Activated CD4-positive, alpha-beta memory T cell treated with anti-CD3 and anti-CD28 coated beads, Interleukin-2, amount 10 ng/mL, durations not matched to agents 7 days and 5 days (primary cell): ENCODE data around the gene LTBP1. TPM values are rescaled to one million over a fixed set of nuclear protein-coding genes. Genes with fewer than 3 reads are reported as not detected.
A peak's percentile ranks its signal among the peaks of the same experiment; 100 is the strongest.
"Not testable (repeated sequence)": the region's sequence is repeated elsewhere in the genome, so short reads cannot be mapped to it uniquely, and the experiment has no call there.

ENCODE experiments used
- CTCF ChIA-PET: fragments of 350-600 bp; sonication (Branson Sonifier 250); formaldehyde crosslinking; loops from one replicate; lab custom pipeline; 2021; ENCODE audit warnings: antibody characterized with exemption, inconsistent platforms; lab: Charles Lee
- POLR2A ChIA-PET: fragments of 350-600 bp; sonication (Branson Sonifier 250); formaldehyde crosslinking; loops from one replicate; lab custom pipeline; 2021; ENCODE audit warnings: antibody characterized with exemption; lab: Charles Lee
- DNase-seq: peaks from one replicate; pipeline ENCODE4 v3.0.0-alpha.2; 2020
- H3K27ac Mint-ChIP-seq: one replicate; pipeline ENCODE4 v1.8.0; 2021; ENCODE audit warnings: mild to moderate bottlenecking, mixed read lengths
- H3K27me3 Mint-ChIP-seq: one replicate; pipeline ENCODE4 v1.8.0; 2021; ENCODE audit warnings: mixed read lengths
- H3K36me3 Mint-ChIP-seq: one replicate; pipeline ENCODE4 v1.8.0; 2021; ENCODE audit warnings: low read depth, mixed read lengths
- H3K4me1 Mint-ChIP-seq: one replicate; pipeline ENCODE4 v1.8.0; 2021; ENCODE audit warnings: mixed read lengths
- H3K4me3 Mint-ChIP-seq: one replicate; pipeline ENCODE4 v1.8.0; 2021; ENCODE audit warnings: mild to moderate bottlenecking, mixed read lengths
- H3K9me3 Mint-ChIP-seq: one replicate; pipeline ENCODE4 v1.8.0; 2021; ENCODE audit warnings: mixed read lengths
- total RNA-seq, 2 experiments: library from RNA; stranded (reverse); gene quantifications; one replicate each; pipeline ENCODE4 v1.2.3, GENCODE V29; 2021

The LTBP1 gene
- total RNA-seq, 2 experiments from 2014 or later: 0.33 to 0.35 TPM

DNA sequence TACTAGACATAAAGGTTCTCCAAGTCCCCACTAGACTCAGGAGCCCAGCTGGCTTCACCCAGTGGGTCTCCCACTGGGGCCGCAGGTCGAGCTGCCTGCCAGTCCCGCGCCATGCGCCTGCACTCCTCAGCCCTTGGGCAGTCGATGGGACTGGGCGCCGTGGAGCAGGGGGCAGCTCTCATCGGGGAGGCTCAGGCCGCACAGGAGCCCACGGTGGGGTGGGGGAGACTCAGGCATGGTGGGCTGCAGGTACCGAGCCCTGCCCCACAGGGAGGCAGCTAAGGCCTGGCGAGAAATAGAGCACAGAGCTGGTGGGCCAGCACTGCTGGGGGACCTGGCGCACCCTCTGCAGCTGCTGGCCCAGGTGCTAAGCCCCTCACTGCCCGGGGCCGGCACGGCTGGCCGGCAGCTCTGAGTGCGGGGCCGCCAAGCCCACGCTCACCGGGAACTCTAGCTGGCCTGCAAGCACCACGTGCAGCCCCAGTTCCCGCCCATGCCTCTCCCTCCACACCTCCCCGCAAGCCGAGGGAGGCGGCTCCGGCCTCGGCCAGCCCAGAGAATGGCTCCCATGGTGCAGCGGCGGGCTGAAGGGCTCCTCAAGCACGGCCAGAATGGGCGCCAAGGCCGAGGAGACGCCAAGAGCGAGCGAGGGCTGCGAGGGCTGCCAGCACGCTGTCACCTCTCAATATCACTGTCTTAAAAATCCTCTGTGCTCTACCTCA lies 110.7 kb downstream of the LTBP1 start:
- CTCF ChIA-PET, H3K36me3 Mint-ChIP-seq, H3K9me3 Mint-ChIP-seq, H3K4me1 Mint-ChIP-seq, POLR2A ChIA-PET, DNase-seq, H3K4me3 Mint-ChIP-seq, H3K27ac Mint-ChIP-seq: not testable (repeated sequence)
- H3K27me3 Mint-ChIP-seq: peaks cover 14% of the 10 kb centered on the region

DNA sequence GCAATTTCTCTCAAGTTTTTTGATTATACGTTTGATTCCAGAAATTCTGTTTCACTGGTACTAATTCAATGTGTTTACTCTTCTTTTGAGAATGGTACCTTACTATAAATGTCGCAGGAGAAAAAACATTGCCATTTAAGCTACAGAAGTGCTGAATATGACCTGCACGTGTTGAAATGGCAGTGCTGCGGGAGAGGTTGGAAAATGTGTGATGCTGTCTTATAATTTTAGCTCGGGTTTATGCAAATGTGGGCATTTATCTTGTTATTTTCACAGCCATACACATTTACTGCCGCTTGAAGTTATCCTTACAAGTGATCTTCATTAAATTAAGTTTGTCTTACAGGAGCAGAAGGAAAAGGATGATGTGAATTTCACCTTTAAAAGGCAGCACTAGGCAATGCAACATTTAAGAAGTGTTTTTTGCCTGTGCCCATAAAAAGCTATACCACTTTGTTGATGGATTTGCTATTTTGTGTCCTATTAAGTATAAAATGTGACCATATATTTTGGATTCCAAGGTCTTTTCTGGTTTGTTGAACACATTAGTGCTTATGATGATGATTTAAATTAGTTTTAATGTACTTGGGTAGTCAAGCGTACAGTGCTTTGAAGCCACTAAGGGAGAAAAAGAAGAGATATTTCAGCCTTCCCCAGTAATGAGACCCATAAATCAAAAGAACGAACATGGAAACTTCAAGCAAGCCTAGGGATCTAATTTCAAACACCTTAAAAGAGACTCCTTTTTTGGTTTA lies 112.1 kb downstream of the LTBP1 start:
- Mint-ChIP-seq H3K27me3 (peaks cover 18% of the 10 kb centered on the region), H3K4me3 (no peak overlapping the region), H3K27ac (no peak overlapping the region), H3K36me3 (no peaks in the 10 kb centered on the region), H3K4me1 (no peaks in the 10 kb centered on the region), H3K9me3 (no peaks in the 10 kb centered on the region)
- CTCF ChIA-PET: no interaction called here
- DNase-seq: no peak
- POLR2A ChIA-PET: no interaction called here

DNA sequence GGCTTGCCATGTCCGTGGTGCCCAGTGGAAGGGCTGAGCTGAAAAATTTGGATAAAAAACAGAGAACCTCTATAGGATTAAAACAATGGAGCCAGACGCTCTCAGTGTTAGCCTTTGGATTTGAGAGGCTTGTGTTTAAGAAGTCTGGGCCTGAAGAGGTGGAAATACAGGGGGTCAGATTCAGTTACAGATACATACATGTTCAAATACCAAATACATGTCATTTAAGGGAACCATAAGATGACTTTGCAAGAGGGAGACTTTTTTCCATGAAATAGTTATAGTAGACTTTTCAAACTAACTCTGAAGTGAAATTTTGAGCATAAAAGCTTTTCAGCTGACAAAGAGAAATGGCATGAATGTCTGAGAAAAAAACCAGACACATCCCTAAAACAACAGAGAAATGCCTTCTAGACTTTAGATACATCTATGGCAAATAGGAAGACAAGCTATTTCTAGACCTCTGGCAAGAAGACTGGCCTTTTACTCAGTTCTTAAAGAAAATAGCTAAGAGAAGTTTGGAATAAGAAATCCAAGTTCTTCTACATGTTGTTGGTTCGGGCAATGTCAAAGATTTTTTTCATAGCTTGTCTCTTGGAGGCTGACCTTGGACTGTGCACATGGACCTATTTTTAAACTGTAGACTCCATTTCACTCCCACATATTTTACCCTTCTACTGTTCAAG lies 112.9 kb downstream of the LTBP1 start:
- Mint-ChIP-seq H3K27me3 (peaks cover 18% of the 10 kb centered on the region), H3K4me1 (no peaks in the 10 kb centered on the region), H3K36me3 (no peaks in the 10 kb centered on the region), H3K27ac (no peak overlapping the region), H3K4me3 (no peak overlapping the region), H3K9me3 (no peaks in the 10 kb centered on the region)
- no peak for DNase-seq
- POLR2A ChIA-PET: no interaction called here
- CTCF ChIA-PET: no interaction called here

DNA sequence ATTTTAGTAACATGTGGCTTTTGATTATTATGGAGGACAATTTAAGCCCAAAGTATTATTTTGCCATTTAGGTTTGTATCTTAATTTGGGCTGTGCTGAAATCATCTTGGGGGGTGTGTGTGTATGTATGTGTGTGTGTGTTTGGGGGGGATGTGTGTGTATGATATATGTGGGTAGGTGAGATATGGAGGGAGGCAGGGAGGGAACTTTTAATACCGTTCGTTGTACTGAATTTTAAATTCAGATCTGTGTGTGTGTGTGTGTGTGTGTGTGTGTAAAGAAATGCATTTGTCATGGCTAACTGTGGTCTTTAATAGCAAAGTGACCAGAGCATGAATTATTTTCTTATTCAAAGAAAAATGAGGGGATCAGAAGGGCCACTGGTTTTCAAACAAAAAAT lies 113.7 kb downstream of the LTBP1 start:
- no peaks in the 10 kb centered on the region for H3K4me1 Mint-ChIP-seq
- H3K4me3 Mint-ChIP-seq: no peak overlapping the region
- ChIA-PET CTCF (no interaction called here), POLR2A (no interaction called here)
- no peaks in the 10 kb centered on the region for H3K9me3 Mint-ChIP-seq
- H3K36me3 Mint-ChIP-seq: no peaks in the 10 kb centered on the region
- H3K27me3 Mint-ChIP-seq: peaks cover 20% of the 10 kb centered on the region
- DNase-seq: no peak
- no peak overlapping the region for H3K27ac Mint-ChIP-seq

DNA sequence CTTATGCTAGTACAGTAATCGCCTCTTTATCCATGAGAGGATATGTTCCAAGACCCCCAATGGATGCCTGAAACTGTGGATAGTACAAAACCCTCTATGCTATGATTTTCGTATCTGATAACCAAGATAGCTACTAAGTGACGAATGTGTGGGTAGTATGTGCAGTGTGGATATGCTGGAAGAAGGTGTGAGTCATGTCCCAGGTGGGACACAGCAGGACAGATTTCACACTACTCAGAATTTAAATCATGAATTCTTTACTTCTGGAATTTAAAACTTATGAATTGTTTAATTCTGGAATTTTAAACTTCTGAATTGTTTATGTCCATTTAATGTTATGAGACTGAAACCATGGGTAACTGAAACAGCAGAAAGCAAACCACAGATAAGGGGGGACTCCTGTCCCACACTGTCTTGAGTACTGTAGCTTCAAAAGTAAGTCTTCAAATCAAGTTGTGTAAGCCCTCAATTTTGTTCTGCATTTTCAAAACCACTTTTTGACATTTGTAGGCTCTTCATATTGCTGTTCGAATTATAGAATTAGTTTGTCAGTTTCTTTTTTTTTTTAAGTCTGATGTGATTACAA lies 116.0 kb downstream of the LTBP1 start:
- H3K36me3 Mint-ChIP-seq: no peaks in the 10 kb centered on the region
- POLR2A ChIA-PET: no interaction called here

DNA sequence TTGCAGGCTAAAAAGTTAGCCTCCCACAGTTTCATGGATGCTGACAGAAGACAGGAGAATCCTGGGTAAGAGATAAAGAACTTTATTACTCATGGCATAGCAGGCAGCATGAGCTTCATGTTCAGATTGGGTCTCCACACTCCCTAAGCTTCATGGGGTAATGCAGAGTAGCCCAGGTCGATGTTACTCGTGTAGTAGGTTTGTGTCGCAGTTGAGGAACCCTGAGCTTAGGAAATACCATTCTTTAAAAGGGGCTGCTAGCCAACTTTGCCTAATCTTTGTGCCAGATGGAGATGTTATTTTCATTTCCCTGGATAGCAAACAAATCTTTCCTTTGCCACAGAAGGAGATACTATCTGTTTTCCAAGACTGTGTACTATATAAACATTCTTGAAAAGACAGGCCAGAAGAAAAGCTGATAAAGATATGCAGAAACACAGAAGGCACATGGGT lies 117.6 kb downstream of the LTBP1 start:
- H3K36me3 Mint-ChIP-seq: no peaks in the 10 kb centered on the region
- peaks cover 22% of the 10 kb centered on the region for H3K27me3 Mint-ChIP-seq
- H3K4me1 Mint-ChIP-seq: peaks cover 2% of the 10 kb centered on the region
- H3K9me3 Mint-ChIP-seq: no peaks in the 10 kb centered on the region
- CTCF ChIA-PET: no interaction called here
- H3K27ac Mint-ChIP-seq: no peak overlapping the region
- no peak overlapping the region for H3K4me3 Mint-ChIP-seq
- no peak for DNase-seq
- POLR2A ChIA-PET: no interaction called here

More for the DNA sequence above, 116.0 kb downstream of the LTBP1 start:
- Mint-ChIP-seq H3K9me3 (no peaks in the 10 kb centered on the region), H3K27me3 (peaks cover 20% of the 10 kb centered on the region), H3K27ac (no peak overlapping the region), H3K4me3 (no peak overlapping the region), H3K4me1 (no peaks in the 10 kb centered on the region)
- CTCF ChIA-PET: no interaction called here
- DNase-seq: no peak

DNA sequence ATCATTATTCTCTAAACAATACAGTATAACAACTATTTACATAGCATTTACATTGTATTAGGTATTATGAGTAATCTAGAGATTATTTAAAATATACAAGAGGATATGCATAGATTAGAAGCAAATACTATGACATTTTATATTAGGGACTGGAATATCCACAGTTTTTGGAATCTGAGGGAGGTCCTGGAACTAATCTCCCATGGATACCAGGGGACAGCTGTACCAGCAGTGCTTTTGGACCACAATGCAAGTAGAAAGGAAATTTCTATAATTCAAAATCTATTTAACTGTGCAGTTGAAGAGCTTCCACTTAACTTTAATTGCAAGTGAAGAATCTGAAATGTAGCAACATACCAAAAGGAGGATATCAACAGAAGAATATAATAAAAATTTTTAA lies 120.8 kb downstream of the LTBP1 start:
- H3K4me3 Mint-ChIP-seq: no peak overlapping the region
- peaks cover 8% of the 10 kb centered on the region for H3K27me3 Mint-ChIP-seq
- POLR2A ChIA-PET: no interaction called here
- no peaks in the 10 kb centered on the region for H3K36me3 Mint-ChIP-seq
- no peak overlapping the region for H3K27ac Mint-ChIP-seq
- CTCF ChIA-PET: no interaction called here
- DNase-seq: no peak
- H3K9me3 Mint-ChIP-seq: no peaks in the 10 kb centered on the region
- H3K4me1 Mint-ChIP-seq: peaks cover 10% of the 10 kb centered on the region

DNA sequence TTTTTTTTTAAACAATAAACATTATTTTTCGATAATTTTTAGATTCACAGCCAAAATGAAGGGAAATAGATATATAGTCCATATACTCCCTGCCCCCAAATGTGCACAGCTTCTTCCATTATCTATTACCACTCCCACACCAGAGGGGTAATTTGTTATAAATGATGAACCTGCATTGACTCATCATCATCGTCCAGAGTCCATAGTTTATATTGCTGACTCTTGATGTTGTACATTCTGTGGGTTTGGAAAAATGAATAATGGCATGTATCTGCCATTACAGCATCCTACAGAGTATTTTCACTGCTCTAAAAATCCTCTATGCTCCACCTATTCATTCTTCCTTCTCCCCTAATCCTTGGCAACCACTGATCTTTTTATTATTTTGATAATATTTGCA lies 121.5 kb downstream of the LTBP1 start:
- Mint-ChIP-seq H3K36me3 (no peaks in the 10 kb centered on the region), H3K27me3 (peaks cover 7% of the 10 kb centered on the region), H3K4me1 (peaks cover 10% of the 10 kb centered on the region), H3K9me3 (no peaks in the 10 kb centered on the region), H3K4me3 (no peak overlapping the region), H3K27ac (no peak overlapping the region)
- DNase-seq: no peak
- ChIA-PET CTCF (no interaction called here), POLR2A (no interaction called here)

DNA sequence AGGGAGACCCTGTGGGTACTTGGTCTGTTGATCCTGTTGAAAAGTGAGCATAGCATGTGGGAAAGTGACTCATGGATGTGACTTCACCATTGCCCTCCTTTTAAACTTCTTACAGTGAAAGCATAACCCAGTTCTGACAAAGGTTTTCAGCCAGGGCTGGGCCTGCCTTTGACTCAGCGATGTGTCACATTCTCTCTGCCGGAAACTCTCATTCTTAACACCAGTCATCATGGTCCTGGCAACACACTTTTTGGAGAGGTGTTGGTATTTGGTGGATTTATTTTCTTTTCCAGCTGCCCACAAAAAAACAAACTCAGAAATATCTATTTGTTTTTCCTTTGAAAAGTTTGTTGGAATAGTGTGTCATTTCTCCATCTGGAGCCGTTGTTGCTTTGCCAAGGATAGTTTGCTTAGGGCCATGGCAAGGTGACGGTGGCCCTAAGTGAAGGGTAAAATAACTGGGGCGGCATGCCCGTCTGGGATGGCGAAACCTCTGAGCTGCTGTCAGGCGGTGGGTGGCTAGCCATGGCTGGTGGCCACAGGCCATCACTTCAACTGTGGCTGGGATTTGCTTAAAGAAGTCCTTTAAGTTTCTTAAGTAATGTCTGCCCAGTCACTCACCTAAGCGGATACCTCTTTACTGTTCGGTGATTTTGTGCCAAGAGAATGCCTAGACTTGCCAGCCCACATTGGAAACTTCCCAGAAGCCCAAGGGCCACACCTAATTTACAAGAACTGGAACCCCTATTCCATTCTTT lies 123.3 kb downstream of the LTBP1 start:
- ChIA-PET CTCF (no interaction called here), POLR2A (no interaction called here)
- Mint-ChIP-seq H3K4me1 (peaks cover 10% of the 10 kb centered on the region), H3K4me3 (no peak overlapping the region), H3K27ac (no peak overlapping the region), H3K36me3 (no peaks in the 10 kb centered on the region), H3K27me3 (peaks cover 5% of the 10 kb centered on the region), H3K9me3 (no peaks in the 10 kb centered on the region)
- peak; percentile 47 for DNase-seq

DNA sequence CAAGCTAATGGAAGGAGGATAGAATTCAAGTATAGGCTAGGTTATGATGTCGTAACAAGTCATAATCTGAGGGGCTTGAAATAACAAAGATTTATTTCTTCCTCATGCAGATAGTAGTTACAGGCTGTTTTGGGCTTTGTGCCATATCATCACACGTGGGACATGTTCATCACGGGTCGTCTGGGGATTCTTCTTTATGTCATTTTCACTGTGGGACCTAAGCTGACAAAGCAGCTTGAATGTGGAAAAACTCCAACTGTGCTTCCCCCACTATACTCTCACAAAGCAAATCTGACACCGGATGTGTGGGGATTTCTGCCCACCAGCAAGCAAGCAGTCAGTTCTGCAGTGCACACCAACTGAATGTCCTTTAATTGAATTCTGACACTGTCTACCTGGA lies 124.8 kb downstream of the LTBP1 start:
- CTCF ChIA-PET: no interaction called here
- Mint-ChIP-seq H3K27me3 (peaks cover 9% of the 10 kb centered on the region), H3K36me3 (no peaks in the 10 kb centered on the region), H3K4me1 (peaks cover 10% of the 10 kb centered on the region), H3K9me3 (no peaks in the 10 kb centered on the region), H3K27ac (no peak overlapping the region), H3K4me3 (no peak overlapping the region)
- no peak for DNase-seq
- POLR2A ChIA-PET: no interaction called here

DNA sequence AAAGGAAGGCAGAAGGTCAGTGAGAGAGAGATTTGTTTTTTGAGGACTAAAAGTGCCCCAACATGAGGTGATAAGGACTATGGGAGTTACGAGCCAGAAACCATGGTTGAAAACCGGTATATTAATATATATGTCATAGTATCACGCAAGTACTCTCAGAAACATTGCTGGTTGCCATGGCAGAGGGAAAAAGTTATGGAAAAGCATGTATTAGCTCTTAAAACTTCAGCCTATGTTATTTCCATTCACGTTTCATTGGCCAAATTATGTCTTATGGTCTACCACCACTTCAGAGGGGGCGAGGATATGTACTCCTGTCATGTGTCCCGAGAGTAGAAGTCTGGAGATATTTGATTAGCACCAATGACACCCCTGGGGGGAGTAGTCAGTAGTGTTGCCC lies 125.9 kb downstream of the LTBP1 start:
- ChIA-PET CTCF (no interaction called here), POLR2A (no interaction called here)
- Mint-ChIP-seq H3K4me3 (no peak overlapping the region), H3K36me3 (no peaks in the 10 kb centered on the region), H3K27me3 (peaks cover 11% of the 10 kb centered on the region), H3K27ac (no peak overlapping the region), H3K9me3 (no peaks in the 10 kb centered on the region), H3K4me1 (peaks cover 10% of the 10 kb centered on the region)
- no peak for DNase-seq

DNA sequence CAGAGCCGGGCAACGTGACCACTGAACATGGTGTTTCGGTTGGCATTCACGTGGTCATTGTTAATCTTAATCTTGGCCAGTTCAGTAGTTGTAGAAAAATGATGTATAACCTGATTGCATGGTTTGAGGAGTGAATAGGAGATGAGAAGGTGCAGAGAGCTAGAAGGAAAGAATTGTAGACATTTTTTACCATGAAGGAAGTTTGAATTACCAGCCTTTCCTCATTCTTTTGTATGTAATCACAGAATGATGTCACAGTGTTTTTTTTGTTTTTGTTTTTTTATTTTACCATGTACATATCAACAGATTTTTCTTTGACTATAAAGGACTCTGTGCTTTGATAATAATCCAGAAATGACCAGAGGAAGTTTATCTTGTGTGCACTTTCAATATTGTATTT lies 126.3 kb downstream of the LTBP1 start:
- no peaks in the 10 kb centered on the region for H3K9me3 Mint-ChIP-seq
- no peak overlapping the region for H3K4me3 Mint-ChIP-seq
- POLR2A ChIA-PET: no interaction called here
- CTCF ChIA-PET: no interaction called here
- H3K27ac Mint-ChIP-seq: no peak overlapping the region
- H3K36me3 Mint-ChIP-seq: no peaks in the 10 kb centered on the region
- DNase-seq: no peak
- H3K27me3 Mint-ChIP-seq: peaks cover 11% of the 10 kb centered on the region
- peaks cover 13% of the 10 kb centered on the region for H3K4me1 Mint-ChIP-seq

DNA sequence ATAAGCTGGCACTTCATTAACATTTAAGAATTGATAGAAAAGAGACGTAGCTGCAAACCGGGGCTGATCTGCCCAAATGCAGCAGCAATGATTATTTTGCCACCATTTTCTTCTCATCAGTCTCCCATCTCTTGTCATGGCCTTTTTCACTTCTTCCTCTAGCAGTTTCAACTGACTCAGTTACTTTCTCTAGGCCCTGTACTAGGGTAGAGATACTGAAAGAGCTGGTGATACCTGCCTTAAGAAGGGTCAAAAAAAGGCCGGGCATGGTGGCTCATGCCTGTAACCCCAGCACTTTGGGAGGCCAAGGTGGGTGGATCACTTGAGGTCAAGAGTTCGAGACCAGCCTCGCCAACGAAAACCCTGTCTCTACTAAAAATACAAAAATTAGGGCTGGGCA lies 127.4 kb downstream of the LTBP1 start:
- Mint-ChIP-seq H3K4me1 (peaks cover 13% of the 10 kb centered on the region), H3K27ac (no peak overlapping the region), H3K4me3 (no peak overlapping the region), H3K9me3 (no peaks in the 10 kb centered on the region), H3K36me3 (no peaks in the 10 kb centered on the region), H3K27me3 (peaks cover 12% of the 10 kb centered on the region)
- no peak for DNase-seq
- POLR2A ChIA-PET: no interaction called here
- CTCF ChIA-PET: no interaction called here
